Natural killer cell (primary cell): ENCODE results near the gene DPYSL3. TPM values are rescaled to one million over a fixed set of nuclear protein-coding genes. Genes with fewer than 3 reads are reported as not detected.
"Not testable (repeated sequence)": the region's sequence is repeated elsewhere in the genome, so short reads cannot be mapped to it uniquely, and the experiment has no call there.

Experiments
- ATAC-seq, 3 donors: fragments of 150-1000 bp in 2 of 3; fragments of 200-7000 bp in 1 of 3; cut with Tn5 transposase; 1 replicate in 1 of 3; 2 replicates in 2 of 3; pipeline ENCODE4 v1.10.0; 2021; ENCODE audit warnings: mild to moderate bottlenecking in 2 of 3, moderate library complexity in 2 of 3
- DNase-seq, 2 donors: peaks; one replicate each; pipeline versions ENCODE4 v3.0.0 to v3.0.0-alpha.2; 2013 to 2021; ENCODE audit warnings: mixed read lengths in 1 of 2
- H3K27ac ChIP-seq: one replicate; pipeline ENCODE4 v1.5.1; 2013; ENCODE audit warnings: mild to moderate bottlenecking, low read length
- H3K27me3 ChIP-seq: one replicate; pipeline ENCODE4 v1.6.1; 2013; ENCODE audit warnings: low read length; ENCODE audit not compliant: control insufficient read depth, insufficient read depth
- H3K36me3 ChIP-seq: one replicate; pipeline ENCODE4 v1.6.1; 2013; ENCODE audit warnings: low read length; ENCODE audit not compliant: control insufficient read depth, insufficient read depth
- H3K4me1 ChIP-seq: one replicate; pipeline ENCODE4 v1.6.1; 2013; ENCODE audit warnings: low read length; ENCODE audit not compliant: control insufficient read depth, insufficient read depth
- H3K4me3 ChIP-seq: one replicate; pipeline ENCODE4 v1.5.1; 2013; ENCODE audit warnings: low read length
- H3K9me3 ChIP-seq: one replicate; pipeline ENCODE4 v1.6.1; 2013; ENCODE audit warnings: low read length; ENCODE audit not compliant: control insufficient read depth, insufficient read depth
- H3K27ac Mint-ChIP-seq, 2 donors: one replicate each; pipeline ENCODE4 v1.8.0; 2022; ENCODE audit warnings: mild to moderate bottlenecking in 2 of 2, mixed read lengths in 2 of 2, moderate library complexity in 1 of 2
- H3K27me3 Mint-ChIP-seq, 2 donors: one replicate each; pipeline ENCODE4 v1.8.0; 2022; ENCODE audit warnings: low read depth in 2 of 2, mixed read lengths in 2 of 2
- H3K36me3 Mint-ChIP-seq: one replicate; pipeline ENCODE4 v1.8.0; 2022; ENCODE audit warnings: mixed read lengths
- H3K4me1 Mint-ChIP-seq, 2 donors: one replicate each; pipeline ENCODE4 v1.8.0; 2022; ENCODE audit warnings: mixed read lengths in 2 of 2
- H3K4me3 Mint-ChIP-seq: one replicate; pipeline ENCODE4 v1.8.0; 2022; ENCODE audit warnings: mild to moderate bottlenecking, moderate library complexity, mixed read lengths
- H3K9me3 Mint-ChIP-seq, 2 donors: one replicate each; pipeline ENCODE4 v1.8.0; 2022; ENCODE audit warnings: mixed read lengths in 2 of 2
- CTCF ChIP-seq: fragments of 200-600 bp; IDR thresholded peaks from one replicate; pipeline ENCODE4 v1.8.0; 2022; ENCODE audit warnings: antibody characterized with exemption
- WGBS: methylation state at CpG from one replicate; pipeline ENCODE4 v1.1.7; 2013; ENCODE audit warnings: missing lambda C conversion rate; ENCODE audit not compliant: insufficient coverage; 5-methylcytosine and 5-hydroxymethylcytosine counted together
- intact Hi-C: fragments of 100-400 bp; cut with micrococcal nuclease; formaldehyde crosslinking; loops from one replicate; pipeline ENCODE4 v1.14.2; 2022
- total RNA-seq, 4 donors: library from RNA; stranded (reverse); fragments of 120-200 nt in 1 of 4; gene quantifications; one replicate each; pipeline versions ENCODE4 v1.2.3 to v1.2.4, GENCODE V29; 2013 to 2022

Gene DPYSL3
- total RNA-seq, 3 donors from 2014 or later (not counting 1 experiment from before 2014, with no cell fraction given), result not detected

GRCh38 chr5:147373328-147373727 is 136.5 kb downstream of the DPYSL3 start:
- no peak for TF ChIP-seq CTCF
- intact Hi-C loops, result no loop called here
- ATAC-seq, result no peak
- Histone ChIP-seq H3K27me3 (no peaks in the 10 kb centered on the region), H3K4me3 (no peak overlapping the region), H3K4me1 (no peaks in the 10 kb centered on the region), H3K27ac (no peak overlapping the region), H3K9me3 (no peaks in the 10 kb centered on the region), H3K36me3 (no peaks in the 10 kb centered on the region)
- WGBS, result 75% methylated on average over 3 of the region's 3 CpGs
- Mint-ChIP-seq H3K27me3 (peaks cover 0 to 18% of the 10 kb centered on the region in 2 donors), H3K4me3 (no peak overlapping the region), H3K4me1 (no peaks in the 10 kb centered on the region), H3K36me3 (no peaks in the 10 kb centered on the region), H3K27ac (no peak overlapping the region), H3K9me3 (peaks cover 2% of the 10 kb centered on the region in 2 donors)
- DNase-seq, result no peak

DNA sequence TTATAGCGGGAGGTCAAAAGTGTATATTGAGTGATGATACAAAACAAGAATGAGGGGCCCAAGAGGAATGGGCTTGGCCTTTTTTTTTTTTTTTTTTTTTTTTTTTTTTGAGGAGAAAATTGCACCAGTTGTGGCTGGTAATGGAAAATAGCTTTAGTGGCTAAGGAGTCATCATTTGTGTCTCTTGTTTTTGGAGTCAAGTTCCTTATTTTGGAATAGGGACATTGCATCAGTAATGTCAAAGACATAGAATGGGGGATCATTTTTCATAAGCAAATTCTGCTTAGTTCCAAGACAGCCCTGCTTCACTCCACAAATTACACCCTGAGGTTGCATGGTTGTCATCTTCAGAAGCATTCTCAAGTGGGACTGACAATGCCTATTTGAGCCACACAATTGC is 137.7 kb downstream of the DPYSL3 start:
- ATAC-seq (no peak), DNase-seq (no peak)
- no peaks in the 10 kb centered on the region for H3K4me1 Mint-ChIP-seq
- Histone ChIP-seq H3K4me3 (no peak overlapping the region), H3K27ac (no peak overlapping the region), H3K27me3 (no peaks in the 10 kb centered on the region), H3K4me1 (no peaks in the 10 kb centered on the region), H3K36me3 (no peaks in the 10 kb centered on the region), H3K9me3 (no peaks in the 10 kb centered on the region)
- no peak overlapping the region for H3K4me3 Mint-ChIP-seq
- WGBS, result 86% methylated on average over 1 of the region's 1 CpG
- H3K9me3 Mint-ChIP-seq, result peaks cover 2% of the 10 kb centered on the region in 2 donors
- H3K27ac Mint-ChIP-seq, result no peak overlapping the region
- peaks cover 0 to 10% of the 10 kb centered on the region in 2 donors for H3K27me3 Mint-ChIP-seq
- no peak for TF ChIP-seq CTCF
- intact Hi-C loops, result no loop called here
- H3K36me3 Mint-ChIP-seq, result no peaks in the 10 kb centered on the region

- DNase-seq (no peak), ATAC-seq (no peak)
- Mint-ChIP-seq H3K9me3 (peaks cover 2% of the 10 kb centered on the region in 2 donors), H3K4me1 (no peaks in the 10 kb centered on the region), H3K27ac (no peak overlapping the region), H3K4me3 (no peak overlapping the region), H3K36me3 (no peaks in the 10 kb centered on the region), H3K27me3 (peaks cover 0 to 5% of the 10 kb centered on the region in 2 donors)
- no peak for TF ChIP-seq CTCF
- H3K4me3 ChIP-seq, result no peak overlapping the region
- H3K4me1 ChIP-seq, result no peaks in the 10 kb centered on the region
- H3K27me3 ChIP-seq, result no peaks in the 10 kb centered on the region
- no peak overlapping the region for H3K27ac ChIP-seq
- intact Hi-C loops, result no loop called here
- H3K36me3 ChIP-seq, result no peaks in the 10 kb centered on the region
- H3K9me3 ChIP-seq, result no peaks in the 10 kb centered on the region
Observed at GRCh38 chr5:147371290-147371689, 138.6 kb downstream of the DPYSL3 start.

DNA sequence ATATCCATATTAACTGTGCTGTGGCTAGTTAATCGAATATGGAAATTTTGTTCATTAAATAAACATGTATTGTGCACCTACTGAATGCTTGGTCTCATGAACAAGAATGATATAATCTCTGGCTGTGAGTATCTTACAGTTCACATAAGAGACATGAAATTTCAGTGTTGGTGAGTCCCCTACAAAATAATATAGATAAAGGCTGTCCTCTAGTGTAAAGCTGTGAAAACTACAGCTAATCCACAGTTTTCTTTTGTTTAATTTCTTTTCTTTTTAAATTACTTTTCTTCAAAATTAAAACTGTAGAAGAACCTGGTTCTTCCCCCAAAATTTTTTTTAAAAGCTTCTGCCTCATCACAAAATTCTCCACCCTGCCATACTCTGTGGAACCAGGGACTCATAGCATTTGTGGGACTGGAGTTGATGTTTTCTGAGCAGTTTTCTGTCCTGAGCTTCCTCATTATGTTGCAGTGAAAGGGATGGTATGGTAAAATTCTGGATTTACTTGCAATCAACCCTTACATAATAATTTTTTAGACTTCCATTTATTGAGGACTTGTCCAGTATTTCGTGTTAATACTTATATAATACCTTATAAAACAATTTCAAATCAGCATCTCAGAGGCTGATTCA is 140.0 kb downstream of the DPYSL3 start:
- peaks cover 4 to 5% of the 10 kb centered on the region in 2 donors for H3K27me3 Mint-ChIP-seq
- intact Hi-C loops, result no loop called here

DNA sequence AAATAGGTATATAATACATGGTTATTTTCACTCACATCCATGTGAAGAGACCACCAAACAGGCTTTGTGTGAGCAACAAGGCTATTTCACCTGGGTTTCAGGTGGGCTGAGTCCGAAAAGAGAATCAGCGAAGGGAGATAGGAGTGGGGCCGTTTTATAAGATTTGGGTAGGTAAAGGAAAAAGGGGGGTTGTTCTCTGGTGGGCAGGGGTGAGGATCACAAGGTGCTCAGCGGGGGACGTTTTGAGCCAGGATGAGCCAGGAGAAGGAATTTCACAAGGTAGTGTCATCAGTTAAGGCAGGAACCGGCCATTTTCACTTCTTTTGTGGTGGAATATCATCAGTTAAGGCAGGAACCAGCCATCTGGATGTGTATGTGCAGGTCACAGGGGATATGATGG is 142.5 kb downstream of the DPYSL3 start:
- H3K27ac Mint-ChIP-seq, H3K9me3 ChIP-seq, H3K4me1 ChIP-seq, H3K27me3 ChIP-seq, DNase-seq, ATAC-seq, H3K27ac ChIP-seq, H3K36me3 ChIP-seq, H3K9me3 Mint-ChIP-seq, intact Hi-C loops, H3K27me3 Mint-ChIP-seq, H3K4me1 Mint-ChIP-seq, H3K4me3 ChIP-seq, H3K36me3 Mint-ChIP-seq, H3K4me3 Mint-ChIP-seq: not testable (repeated sequence)
- 89% methylated on average over 6 of the region's 6 CpGs for WGBS

More for the DNA sequence above, 140.0 kb downstream of the DPYSL3 start:
- no peak overlapping the region for H3K4me3 ChIP-seq
- no peaks in the 10 kb centered on the region for H3K27me3 ChIP-seq
- ATAC-seq (no peak), DNase-seq (no peak)
- H3K9me3 Mint-ChIP-seq, result peaks cover 2% of the 10 kb centered on the region in 2 donors
- H3K27ac ChIP-seq, result no peak overlapping the region
- H3K4me1 Mint-ChIP-seq, result no peaks in the 10 kb centered on the region
- TF ChIP-seq CTCF, result no peak
- no peaks in the 10 kb centered on the region for H3K9me3 ChIP-seq
- H3K4me1 ChIP-seq, result no peaks in the 10 kb centered on the region
- H3K36me3 ChIP-seq, result no peaks in the 10 kb centered on the region
- H3K36me3 Mint-ChIP-seq, result no peaks in the 10 kb centered on the region
- WGBS, result 50% methylated on average over 1 of the region's 2 CpGs
- no peak overlapping the region for H3K4me3 Mint-ChIP-seq
- H3K27ac Mint-ChIP-seq, result no peak overlapping the region
